ENCODE results near the gene RAD18. TPM values are rescaled to one million over a fixed set of nuclear protein-coding genes. Genes with fewer than 3 reads are reported as not detected.

Gene RAD18
- total RNA-seq, 1 donor from 2014 or later = 21.3 TPM

GRCh38 chr3:8945890-8946600 is 17.2 kb downstream of the RAD18 start:
- TF ChIP-seq CTCF (conservative IDR thresholded peaks at IDR 0.05) = no peak
- Mint-ChIP-seq H3K36me3 (peaks cover 30% of the 10 kb centered on the region), H3K4me3 (no peak overlapping the region), H3K4me1 (ENCODE audit: unreplicated experiment) (no peaks in the 10 kb centered on the region), H3K9me3 (peaks cover 16% of the 10 kb centered on the region), H3K27me3 (no peaks in the 10 kb centered on the region), H3K27ac (no peak overlapping the region)
- DNase-seq (ENCODE audit: extremely low spot score, unreplicated experiment) = no peak

GRCh38 chr3:8942746-8943488 is 20.4 kb downstream of the RAD18 start:
- no peak overlapping the region for H3K4me3 Mint-ChIP-seq
- no peak for DNase-seq (ENCODE audit: extremely low spot score, unreplicated experiment)
- peaks cover 40% of the 10 kb centered on the region for H3K36me3 Mint-ChIP-seq
- no peaks in the 10 kb centered on the region for H3K27me3 Mint-ChIP-seq
- H3K27ac Mint-ChIP-seq = no peak overlapping the region
- TF ChIP-seq CTCF (conservative IDR thresholded peaks at IDR 0.05) = no peak
- H3K9me3 Mint-ChIP-seq = peaks cover 16% of the 10 kb centered on the region
- no peaks in the 10 kb centered on the region for H3K4me1 Mint-ChIP-seq (ENCODE audit: unreplicated experiment)

- Mint-ChIP-seq H3K36me3 (peaks cover 40% of the 10 kb centered on the region), H3K4me3 (no peak overlapping the region), H3K4me1 (ENCODE audit: unreplicated experiment) (no peaks in the 10 kb centered on the region), H3K27me3 (no peaks in the 10 kb centered on the region), H3K9me3 (peaks cover 16% of the 10 kb centered on the region), H3K27ac (no peak overlapping the region)
- DNase-seq (ENCODE audit: extremely low spot score, unreplicated experiment) = no peak
- no peak for TF ChIP-seq CTCF (conservative IDR thresholded peaks at IDR 0.05)
Measured at GRCh38 chr3:8942115-8942514, 21.2 kb downstream of the RAD18 start.

GRCh38 chr3:8938021-8938420 is 25.3 kb downstream of the RAD18 start:
- H3K27me3 Mint-ChIP-seq = no peaks in the 10 kb centered on the region
- H3K27ac Mint-ChIP-seq = no peak overlapping the region
- H3K9me3 Mint-ChIP-seq = peaks cover 5% of the 10 kb centered on the region
- H3K4me1 Mint-ChIP-seq (ENCODE audit: unreplicated experiment) = no peaks in the 10 kb centered on the region
- no peak overlapping the region for H3K4me3 Mint-ChIP-seq
- DNase-seq (ENCODE audit: extremely low spot score, unreplicated experiment) = no peak
- H3K36me3 Mint-ChIP-seq = peaks cover 33% of the 10 kb centered on the region
- TF ChIP-seq CTCF (conservative IDR thresholded peaks at IDR 0.05) = peak; percentile 65

GRCh38 chr3:8937064-8938020 is 25.9 kb downstream of the RAD18 start:
- no peak for DNase-seq (ENCODE audit: extremely low spot score, unreplicated experiment)
- no peaks in the 10 kb centered on the region for H3K4me1 Mint-ChIP-seq (ENCODE audit: unreplicated experiment)
- no peak overlapping the region for H3K4me3 Mint-ChIP-seq
- H3K9me3 Mint-ChIP-seq = no peaks in the 10 kb centered on the region
- H3K27ac Mint-ChIP-seq = no peak overlapping the region
- peaks cover 27% of the 10 kb centered on the region for H3K36me3 Mint-ChIP-seq
- H3K27me3 Mint-ChIP-seq = no peaks in the 10 kb centered on the region
- TF ChIP-seq CTCF (conservative IDR thresholded peaks at IDR 0.05) = no peak
